ENCODE data around the gene KLF7.

Gene KLF7

DNA sequence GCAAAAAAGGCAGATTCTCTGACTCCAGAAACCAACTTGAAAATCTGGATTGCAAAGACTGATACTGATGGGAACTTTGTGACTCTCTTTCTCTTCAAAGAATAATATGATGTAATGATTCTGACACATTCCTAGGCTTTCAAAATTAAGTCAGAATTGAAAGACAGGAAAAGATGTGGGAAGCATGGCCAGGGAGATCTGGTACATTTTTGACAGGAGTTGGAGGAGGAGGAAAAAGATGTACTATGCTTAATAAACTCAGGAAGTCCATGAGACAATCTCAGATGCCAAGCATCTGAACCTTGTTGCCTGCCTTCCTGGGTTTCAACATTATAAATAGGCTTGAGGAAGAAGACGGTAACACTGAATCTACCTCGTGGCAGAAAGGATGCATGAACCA, 34.2 kb downstream of the KLF7 start:
- FAIRE-seq (no peak), DNase-seq (ENCODE audit: extremely low spot score, insufficient read length, low read depth) (no peak)

DNA sequence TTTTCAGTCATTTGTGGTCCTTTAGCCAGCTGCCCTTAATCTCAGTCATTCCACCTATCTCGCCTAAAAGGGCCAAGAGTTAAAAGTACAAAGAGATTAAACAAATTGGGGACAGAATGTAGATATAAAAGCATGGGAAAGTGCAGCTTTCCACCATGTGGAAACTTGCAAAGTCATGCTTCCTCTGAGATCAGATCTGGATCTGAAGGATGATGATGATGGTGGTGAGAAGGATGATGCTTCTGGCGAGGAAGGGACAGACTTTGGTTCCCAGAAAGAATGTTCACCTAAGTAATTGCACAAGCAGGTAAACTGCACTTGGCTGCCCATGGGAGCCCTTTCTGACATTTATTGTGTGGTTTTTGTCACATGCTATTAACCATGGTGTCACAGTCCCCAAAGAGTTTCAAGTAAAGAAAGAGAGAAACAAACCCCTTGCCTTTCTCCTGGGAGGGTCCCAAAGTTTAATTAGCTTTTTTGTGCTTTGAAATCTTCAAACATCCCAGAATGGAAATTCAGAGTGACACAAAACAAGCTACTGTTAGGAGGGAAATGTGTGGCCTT, 34.7 kb downstream of the KLF7 start:
- FAIRE-seq (no peak), DNase-seq (ENCODE audit: extremely low spot score, insufficient read length, low read depth) (no peak)

DNA sequence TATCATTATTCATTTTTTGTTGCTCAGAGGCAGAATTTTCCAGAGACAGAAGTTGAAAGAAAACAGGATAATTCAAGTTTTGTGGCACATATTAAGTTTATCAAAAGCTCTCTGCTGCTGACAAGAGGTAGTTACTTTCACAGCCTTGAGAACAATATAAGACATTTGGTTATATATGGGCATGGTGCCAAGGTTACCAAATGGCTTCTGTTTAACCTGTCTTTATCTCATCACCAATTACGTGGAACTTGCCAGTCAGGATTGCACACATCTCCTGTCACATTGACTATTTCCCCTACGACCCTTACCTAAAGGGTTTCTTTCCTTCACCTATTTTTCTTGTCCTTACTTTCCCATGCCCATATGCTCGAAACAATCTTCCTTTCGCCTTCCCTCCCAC, 35.9 kb downstream of the KLF7 start:
- no peak for FAIRE-seq
- no peak for DNase-seq (ENCODE audit: extremely low spot score, insufficient read length, low read depth)

DNA sequence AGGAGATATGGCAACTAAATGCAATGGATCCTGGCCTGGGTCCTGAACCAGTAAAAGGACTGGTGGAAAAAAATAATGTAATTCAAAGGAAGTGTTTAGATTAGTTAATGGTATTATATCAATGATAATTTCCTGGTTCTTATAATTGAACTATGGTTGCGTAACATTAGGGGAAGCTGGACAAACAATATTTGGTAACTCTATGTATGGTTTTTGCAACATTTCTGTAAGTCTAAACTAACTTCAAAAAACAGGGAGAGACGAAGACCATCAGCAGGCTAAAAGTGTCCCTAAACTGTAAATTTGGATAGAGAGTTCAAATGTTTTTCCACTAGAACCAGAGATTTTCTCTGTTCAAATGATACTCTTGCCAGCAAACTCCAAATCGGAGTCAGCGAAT, 36.9 kb downstream of the KLF7 start:
- FAIRE-seq: no peak
- no peak for DNase-seq (ENCODE audit: extremely low spot score, insufficient read length, low read depth)

DNA sequence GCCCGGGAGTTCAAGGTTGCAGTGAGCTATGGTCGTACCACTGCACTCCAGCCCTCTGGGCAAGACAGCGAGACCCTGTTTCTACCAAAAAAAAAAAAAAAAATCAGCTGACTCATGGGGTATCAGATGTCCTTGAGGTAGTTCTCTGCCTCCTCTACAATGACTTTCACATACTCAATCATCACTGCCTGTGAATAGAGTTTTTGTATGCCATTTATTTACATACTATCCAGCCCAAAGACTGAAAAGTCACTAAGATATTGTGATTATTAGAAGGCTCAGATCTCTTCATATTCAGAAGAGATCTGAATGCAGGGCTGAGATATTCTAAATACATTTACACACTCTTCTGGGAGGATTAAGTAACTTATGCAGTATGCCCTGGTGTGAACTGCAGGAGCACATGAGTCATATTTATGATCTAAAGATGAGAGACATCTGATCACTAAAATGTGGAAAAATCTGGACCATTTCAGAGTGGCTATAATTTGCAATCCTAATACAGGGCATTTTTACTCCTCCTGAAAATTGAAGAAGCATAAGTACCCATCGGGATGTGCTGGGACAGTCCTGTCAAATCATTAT, 38.9 kb downstream of the KLF7 start:
- no peak for FAIRE-seq

DNA sequence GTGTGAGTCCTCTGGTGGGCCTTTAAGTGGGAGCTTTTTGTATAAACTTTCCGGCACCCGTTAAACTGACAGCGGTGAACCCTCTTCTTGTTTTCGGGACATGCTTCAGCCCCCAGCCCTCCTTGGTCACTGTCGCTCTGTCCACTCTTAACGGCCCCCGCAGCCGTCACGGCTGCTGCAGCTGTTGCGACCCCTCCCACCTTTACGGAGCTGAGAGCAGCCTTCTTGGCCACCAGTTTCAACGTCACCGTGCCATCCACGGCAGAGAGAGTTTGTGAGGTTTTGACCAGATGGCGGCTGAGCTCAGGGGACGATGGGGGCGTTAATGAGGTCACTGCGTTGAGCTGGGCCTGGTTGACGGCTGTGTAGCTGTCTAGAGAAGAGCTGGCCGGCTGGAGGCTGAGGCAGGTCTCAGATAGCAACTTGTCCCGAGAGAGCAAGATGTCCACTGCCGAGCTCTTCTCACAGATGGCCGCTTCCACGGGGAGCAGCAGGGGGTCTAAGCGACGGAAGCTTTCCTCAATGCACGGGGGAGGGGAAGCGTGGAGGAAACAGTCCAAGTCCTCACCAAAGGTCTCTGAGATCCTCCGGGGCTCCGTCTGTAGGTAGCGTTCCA, 41.9 kb downstream of the KLF7 start:
- DNase-seq (ENCODE audit: extremely low spot score, insufficient read length, low read depth): no peak
- FAIRE-seq: no peak

More for the DNA sequence above, 38.9 kb downstream of the KLF7 start:
- no peak for DNase-seq (ENCODE audit: extremely low spot score, insufficient read length, low read depth)

DNA sequence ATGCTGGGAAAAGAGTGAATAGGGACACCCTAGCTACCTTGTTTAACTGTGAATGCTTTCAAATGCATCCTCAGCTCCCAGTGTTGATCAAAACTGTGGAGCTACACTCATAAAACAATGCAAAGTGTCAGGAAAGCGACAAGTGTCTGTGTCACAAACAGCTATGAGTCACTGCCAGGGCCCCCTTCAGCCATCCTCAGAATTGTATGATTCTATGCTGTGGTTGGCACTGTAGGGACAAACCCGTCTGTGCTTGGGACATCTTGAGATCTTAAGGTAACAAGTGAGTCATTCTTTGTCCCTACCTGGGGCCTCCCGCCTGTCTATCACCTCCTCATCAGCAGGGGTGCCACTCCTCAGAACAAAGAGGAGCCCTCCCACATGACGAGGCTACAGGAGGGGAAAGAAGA, 42.4 kb downstream of the KLF7 start:
- FAIRE-seq: no peak
- no peak for DNase-seq (ENCODE audit: extremely low spot score, insufficient read length, low read depth)

DNA sequence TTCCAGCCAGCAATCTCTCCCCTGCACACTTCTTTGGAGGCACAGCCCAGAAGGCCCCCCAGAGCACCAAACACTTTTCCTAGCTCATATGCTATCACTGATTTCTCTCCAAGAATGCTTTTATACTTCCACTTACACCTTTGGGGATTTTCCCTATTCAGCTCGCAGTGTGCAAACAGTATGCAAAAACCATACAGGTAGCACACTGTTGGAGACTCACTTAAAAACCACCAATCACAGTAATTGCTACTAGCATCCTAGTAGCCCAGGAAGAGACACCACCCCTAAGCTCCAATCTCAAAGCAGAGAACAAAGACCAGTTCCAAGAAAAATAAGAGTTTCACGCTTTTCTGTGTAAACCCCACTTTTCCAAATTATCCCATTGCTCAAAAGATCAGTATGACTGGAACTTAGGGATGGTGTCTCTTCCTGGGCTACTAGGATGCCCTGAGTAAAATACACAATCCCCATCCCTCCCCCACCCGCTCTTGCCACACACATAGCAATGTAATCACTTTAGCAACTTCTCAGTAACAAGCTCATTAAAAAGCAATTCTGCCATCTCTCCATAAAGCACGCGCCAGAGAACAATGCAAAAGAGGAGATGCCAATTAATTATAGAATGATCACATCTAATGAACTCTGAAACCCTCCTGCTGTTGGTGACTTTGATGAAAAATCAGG, 43.0 kb downstream of the KLF7 start:
- DNase-seq (ENCODE audit: extremely low spot score, insufficient read length, low read depth): no peak

DNA sequence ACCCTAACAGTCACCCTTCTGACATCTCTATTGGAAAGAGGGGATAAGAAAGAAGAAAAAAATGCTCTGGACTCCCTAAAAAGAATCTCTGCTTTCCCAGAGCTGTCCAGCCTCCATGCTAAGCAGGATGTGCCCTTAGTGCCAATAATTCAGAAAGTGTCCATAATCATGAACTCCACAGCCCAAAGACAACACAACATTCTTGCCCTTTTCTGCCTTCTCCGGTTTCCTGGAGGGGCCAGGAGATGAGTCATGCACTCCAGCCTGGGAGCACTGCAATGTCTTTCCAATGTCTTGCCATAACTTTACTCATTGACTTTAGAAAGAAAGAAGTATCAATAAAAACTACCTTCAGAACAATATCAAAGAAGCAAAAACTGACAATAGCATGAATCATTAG, 44.0 kb downstream of the KLF7 start:
- DNase-seq (ENCODE audit: extremely low spot score, insufficient read length, low read depth) (no peak), FAIRE-seq (no peak)

More for the DNA sequence above, 43.0 kb downstream of the KLF7 start:
- no peak for FAIRE-seq

DNA sequence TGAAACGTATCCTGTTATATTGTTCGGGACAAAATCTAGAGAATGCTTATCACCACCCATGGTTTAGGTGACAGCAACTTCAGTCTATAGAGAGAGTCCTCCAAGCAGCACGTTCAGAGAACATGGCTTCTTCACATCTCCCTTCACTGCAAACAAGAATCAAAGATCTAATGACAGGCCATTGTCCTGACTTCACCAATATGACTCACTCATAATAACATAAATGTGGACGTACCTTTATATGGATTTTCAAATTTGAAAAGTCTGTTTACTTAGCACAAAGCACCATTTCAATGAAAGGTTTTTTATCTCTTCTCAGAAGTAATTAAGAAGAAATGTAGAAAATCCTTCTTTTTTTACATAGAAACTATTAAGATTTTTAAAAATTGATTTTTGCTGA, 46.7 kb downstream of the KLF7 start:
- FAIRE-seq (no peak), DNase-seq (ENCODE audit: extremely low spot score, insufficient read length, low read depth) (no peak)

DNA sequence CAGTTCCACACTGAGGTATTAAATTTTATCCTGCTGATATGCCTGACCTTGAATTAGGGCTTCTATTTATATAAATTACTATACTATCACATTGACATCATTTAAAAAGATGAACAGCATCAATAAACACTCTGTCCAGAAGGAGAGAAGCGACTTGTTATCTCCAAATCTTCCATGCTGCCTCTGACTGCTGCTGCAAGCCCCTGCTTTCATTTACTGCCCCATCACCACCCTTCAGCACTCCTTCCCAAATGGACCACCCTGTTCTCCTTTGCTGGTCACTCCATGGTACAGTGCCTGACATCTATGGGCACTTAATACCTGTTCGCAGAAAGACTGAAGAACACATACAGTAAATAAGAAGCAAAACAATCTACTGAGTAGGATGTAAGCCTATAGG, 48.1 kb downstream of the KLF7 start:
- no peak for DNase-seq (ENCODE audit: extremely low spot score, insufficient read length, low read depth)
- FAIRE-seq: no peak

DNA sequence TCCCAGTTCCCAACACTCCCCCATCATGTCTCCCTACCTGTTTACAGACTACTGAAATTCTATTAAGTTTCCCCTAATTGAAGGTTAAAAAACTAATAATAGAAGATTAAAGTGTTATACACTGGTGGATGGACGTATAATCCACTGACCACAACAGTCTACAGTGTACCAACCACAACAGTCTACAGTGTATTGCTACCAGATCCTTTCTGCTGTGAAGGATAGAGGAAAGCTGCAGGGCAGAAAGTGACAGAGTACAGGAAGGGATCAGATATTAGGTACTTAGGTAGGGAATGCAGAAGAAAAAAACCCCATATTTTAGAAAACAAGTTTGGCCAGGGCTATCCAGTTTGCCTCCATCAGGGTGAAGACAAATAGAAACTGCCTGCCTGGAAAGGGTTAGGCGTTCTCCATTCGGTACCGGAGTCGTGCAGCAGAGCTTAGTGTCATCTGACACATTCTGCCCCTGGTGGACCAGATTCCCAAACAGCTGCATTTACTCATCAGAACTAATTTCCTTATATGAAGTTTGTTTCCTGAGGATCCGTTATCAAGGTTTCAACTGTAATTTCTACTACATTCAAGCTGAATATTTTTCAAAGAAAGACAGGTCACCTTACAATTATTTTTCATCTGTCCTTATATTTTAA, 49.9 kb downstream of the KLF7 start:
- DNase-seq (ENCODE audit: extremely low spot score, insufficient read length, low read depth) (no peak), FAIRE-seq (no peak)

DNA sequence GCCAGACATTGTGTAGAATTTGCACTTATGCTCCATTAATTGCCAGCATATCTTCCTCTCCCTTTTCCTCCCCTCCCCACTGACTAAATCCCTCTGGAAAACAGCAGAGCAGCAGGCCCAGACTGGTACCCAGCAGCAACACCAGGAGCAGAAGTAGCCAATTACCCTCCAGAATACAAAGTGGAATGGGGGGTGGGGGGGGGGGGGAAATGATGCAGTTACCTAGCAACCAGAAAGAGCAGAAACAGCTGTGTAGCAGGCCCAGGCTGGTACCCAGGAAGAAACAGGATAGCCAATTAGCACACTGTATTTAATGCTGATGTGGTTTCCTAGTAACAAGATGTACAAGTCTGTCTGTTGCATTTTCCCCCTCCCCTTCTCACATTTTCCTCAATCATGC, 52.3 kb downstream of the KLF7 start:
- FAIRE-seq: no peak
- no peak for DNase-seq (ENCODE audit: extremely low spot score, insufficient read length, low read depth)

DNA sequence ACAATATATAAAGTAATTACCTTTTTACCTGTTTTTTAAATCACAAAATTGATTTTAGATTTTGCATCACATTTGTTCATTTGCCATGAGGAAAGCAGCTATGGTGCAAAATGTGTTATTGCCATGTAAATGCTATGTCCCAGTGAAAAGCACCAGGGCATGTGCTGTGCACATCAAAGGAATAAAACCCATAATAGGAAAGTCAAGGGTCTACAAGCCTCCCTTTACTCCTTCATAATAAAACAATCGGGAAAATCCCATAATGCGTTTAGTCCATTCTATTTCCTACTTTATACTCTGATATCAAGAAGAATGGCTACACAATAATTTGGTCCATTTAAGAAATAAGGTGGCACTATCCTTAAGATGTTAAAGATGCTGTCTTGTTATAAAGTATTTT, 53.0 kb downstream of the KLF7 start:
- DNase-seq (ENCODE audit: extremely low spot score, insufficient read length, low read depth) (no peak), FAIRE-seq (no peak)

DNA sequence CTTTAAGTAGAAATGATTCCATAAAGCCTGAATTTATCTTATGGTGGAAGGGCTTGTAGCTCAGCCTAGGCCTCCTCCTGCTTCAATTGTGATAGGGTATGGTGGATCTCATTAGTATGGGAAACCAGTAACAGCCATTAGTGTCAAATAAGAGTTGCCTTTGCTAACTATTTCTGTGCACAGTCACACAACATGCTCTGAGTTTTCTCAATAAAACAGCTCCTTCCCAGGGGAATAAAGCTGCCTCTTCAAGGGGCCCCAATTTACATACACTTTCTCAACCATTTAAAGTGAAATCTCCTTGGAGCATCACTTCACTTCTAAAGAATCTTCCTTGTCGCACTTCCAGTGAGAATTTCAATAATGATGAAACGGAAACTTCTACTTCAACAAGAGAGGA, 53.4 kb downstream of the KLF7 start:
- DNase-seq (ENCODE audit: extremely low spot score, insufficient read length, low read depth): no peak
- no peak for FAIRE-seq

DNA sequence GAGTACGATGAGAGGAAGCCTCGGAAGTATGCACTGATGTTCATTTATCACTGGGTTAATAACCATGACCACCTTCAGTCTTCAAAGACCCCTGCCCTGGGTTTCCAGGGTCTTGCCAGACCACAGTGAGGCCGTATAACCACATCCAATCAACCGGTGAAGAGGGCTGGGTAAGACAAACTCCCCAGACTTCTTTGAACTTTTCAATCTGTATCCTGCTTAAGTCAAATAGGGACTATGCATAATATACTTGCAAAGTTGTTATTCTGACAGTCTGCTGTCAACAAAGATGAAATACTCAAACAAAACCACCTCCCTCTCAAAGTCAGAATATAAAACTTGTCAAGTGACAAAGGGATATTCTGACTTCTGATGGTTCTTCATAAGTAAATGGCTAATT, 54.0 kb downstream of the KLF7 start:
- FAIRE-seq: no peak
- no peak for DNase-seq (ENCODE audit: extremely low spot score, insufficient read length, low read depth)

DNA sequence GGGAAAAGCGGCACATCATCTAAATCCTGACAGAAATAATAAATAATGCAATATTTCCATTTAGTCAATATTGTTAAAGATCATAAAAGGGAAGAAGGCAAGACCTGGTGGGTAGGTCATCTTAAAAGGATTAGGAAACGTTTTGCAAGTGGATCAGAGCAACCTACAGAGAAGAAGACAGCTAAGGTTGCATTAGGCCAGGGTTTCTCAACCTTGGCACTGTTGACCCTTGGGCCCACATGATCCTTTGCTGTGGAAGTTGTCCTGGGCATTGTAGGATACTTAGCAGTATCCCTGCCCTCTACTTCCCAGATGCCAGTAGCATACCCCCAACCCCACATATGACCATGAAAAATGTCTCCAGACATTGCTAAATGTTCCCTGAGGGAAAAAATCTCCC, 55.0 kb downstream of the KLF7 start:
- no peak for DNase-seq (ENCODE audit: extremely low spot score, insufficient read length, low read depth)
- no peak for FAIRE-seq

DNA sequence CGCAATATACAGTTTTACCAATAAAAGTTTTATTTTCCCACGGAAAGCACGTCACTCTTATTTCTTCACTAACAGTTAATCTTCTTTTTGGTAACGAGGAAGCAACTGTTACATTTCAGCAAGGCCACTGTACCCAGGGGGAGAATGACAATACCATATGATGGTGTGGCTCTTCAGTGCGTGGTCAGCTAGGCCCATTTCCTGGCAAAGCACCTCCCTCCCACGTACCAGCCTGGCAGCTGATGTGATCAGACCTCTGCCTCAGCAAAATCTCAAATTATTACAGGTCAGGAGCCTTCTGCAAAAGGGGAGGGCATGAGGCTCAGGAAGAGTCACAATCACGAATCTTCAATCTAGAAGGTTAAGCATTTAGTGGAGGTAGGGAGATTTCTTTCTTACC, 55.4 kb downstream of the KLF7 start:
- no peak for FAIRE-seq

DNA sequence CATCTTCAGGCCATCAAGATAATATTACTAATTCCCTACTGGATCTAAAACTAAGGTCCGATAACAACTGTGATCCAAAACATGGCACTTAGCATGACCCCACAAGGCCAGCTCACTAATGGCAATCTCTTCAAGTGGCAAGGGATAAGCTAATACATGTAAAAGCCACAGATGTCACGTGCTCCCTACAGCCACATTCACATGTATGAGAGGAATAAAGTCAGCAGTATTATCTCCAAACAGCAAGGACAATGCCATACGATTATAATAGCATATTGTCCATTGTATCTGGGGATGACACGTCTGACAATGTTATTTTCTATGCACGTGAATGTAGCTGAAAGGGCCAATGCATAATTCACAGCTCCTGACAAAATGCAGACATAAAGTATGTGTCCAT, 56.0 kb downstream of the KLF7 start:
- FAIRE-seq (no peak), DNase-seq (ENCODE audit: extremely low spot score, insufficient read length, low read depth) (no peak)

More for the DNA sequence above, 55.4 kb downstream of the KLF7 start:
- DNase-seq (ENCODE audit: extremely low spot score, insufficient read length, low read depth): no peak

DNA sequence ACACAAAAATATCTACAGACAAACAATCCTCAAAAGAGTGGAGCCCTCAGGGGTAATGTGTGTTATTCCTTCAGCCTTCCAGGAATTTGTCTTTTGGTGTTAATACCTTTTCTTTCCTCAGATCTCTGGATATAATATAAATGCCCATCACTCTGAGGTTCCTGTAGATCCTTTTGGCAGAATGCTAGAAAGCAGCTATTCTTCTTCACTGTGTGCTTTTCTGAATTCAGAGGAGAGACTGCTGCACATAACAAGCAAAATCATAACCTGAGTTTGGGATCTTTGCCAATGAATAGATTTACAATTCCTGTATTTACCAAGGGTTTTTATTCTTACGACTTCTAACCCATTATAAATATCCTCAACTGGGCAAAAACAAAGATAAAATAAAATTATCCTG, 57.3 kb downstream of the KLF7 start:
- FAIRE-seq: no peak
- no peak for DNase-seq (ENCODE audit: extremely low spot score, insufficient read length, low read depth)

DNA sequence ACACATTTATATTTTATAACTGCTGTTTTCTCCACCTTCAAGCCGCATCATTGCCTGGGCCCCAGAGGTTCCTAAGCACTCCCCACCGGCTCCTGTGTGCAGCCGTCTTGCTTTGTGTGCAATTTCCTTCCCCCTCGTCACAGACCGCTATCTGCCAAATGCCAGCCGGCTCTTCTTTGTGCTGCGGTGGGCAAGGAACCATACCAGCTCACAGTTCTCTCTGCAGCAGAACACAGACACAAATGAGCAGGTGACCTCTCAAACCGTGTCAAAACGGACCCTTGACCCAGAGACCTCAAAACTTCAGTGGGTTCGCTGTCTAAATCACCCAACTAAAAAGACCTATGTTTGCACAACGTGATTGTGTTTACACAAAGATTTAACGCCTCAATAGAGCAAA, 58.2 kb downstream of the KLF7 start:
- DNase-seq (ENCODE audit: extremely low spot score, insufficient read length, low read depth) (no peak), FAIRE-seq (no peak)

All from GM18507 (cell line).